Measurements from ENCODE around the gene ST6GALNAC3. TPM values are rescaled to one million over a fixed set of nuclear protein-coding genes. Genes with fewer than 3 reads are reported as not detected.

The ST6GALNAC3 gene
- total and polyA plus RNA-seq, 2 experiments from 2014 or later = 29.4 to 33.3 TPM

DNA sequence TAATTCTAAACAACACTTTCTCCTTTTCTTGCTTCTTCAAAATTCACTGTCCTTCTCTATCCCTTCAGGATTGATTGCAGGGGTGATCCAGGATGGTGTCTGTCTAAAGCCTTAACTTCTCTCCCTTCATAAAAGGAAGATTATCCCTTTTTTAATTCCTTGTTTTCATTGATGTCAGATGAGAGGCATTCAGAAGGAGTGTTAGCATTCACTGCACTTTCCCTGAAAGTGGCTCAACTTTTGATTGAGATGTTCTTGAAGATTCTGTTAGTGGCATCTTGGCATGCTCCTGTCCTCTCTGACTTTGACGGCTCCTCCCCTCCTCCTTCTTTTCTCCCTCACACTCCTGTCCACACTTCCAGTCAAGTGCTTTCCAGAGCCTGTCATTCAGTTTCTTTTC is 71.6 kb downstream of the ST6GALNAC3 start:
- WGBS (ENCODE audit: low lambda C conversion rate, missing lambda C conversion rate) = 79% methylated on average over 1 of the region's 1 CpG
- DNase-seq (ENCODE audit: low spot score) = no peak

DNA sequence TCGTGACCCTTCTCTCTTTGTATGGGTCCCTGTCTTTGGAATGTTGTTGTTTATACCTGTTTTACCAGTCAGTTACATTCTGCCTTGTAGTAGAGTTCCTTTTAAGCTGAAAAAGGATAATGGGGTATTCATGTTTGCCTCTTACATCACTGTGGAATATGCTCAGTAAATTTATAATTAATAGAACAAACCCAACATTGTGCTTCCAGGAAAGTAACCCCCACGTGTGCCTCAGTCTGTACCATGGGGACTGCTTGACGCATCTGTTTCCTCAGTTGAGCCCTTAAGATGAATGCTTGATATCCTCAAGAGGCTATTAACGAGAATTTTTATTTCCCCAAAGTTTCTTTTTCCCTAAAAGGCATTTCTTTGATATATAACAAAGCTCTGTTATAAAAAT is 73.4 kb downstream of the ST6GALNAC3 start:
- WGBS (ENCODE audit: low lambda C conversion rate, missing lambda C conversion rate) = 83% methylated on average over 4 of the region's 4 CpGs

More for the DNA sequence above, 71.6 kb downstream of the ST6GALNAC3 start:
- no peaks in the 10 kb centered on the region for H3K9me3 ChIP-seq (ENCODE audit: low read depth)
- H3K4me3 ChIP-seq = no peak overlapping the region
- peaks cover 25% of the 10 kb centered on the region for H3K4me1 ChIP-seq (ENCODE audit: insufficient read depth)
- TF ChIP-seq, protein P1, sequence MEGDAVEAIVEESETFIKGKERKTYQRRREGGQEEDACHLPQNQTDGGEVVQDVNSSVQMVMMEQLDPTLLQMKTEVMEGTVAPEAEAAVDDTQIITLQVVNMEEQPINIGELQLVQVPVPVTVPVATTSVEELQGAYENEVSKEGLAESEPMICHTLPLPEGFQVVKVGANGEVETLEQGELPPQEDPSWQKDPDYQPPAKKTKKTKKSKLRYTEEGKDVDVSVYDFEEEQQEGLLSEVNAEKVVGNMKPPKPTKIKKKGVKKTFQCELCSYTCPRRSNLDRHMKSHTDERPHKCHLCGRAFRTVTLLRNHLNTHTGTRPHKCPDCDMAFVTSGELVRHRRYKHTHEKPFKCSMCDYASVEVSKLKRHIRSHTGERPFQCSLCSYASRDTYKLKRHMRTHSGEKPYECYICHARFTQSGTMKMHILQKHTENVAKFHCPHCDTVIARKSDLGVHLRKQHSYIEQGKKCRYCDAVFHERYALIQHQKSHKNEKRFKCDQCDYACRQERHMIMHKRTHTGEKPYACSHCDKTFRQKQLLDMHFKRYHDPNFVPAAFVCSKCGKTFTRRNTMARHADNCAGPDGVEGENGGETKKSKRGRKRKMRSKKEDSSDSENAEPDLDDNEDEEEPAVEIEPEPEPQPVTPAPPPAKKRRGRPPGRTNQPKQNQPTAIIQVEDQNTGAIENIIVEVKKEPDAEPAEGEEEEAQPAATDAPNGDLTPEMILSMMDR (IDR thresholded peaks at IDR 0.05; ENCODE audit: poor library complexity) = no peak
- TF ChIP-seq EZH2phosphoT487 (IDR thresholded peaks at IDR 0.05; ENCODE audit: low read depth, severe bottlenecking, unreplicated experiment) (no peak), EZH2 (IDR thresholded peaks at IDR 0.05; ENCODE audit: borderline replicate concordance) (no peak)
- H3K4me2 ChIP-seq = no peak overlapping the region
- no peak overlapping the region for H3K27ac ChIP-seq
- peaks cover 28% of the 10 kb centered on the region for H3K79me2 ChIP-seq
- H3K9me2 ChIP-seq (replicated peaks; ENCODE audit: insufficient read depth) = no peaks in the 10 kb centered on the region
- H3K27me3 ChIP-seq = no peaks in the 10 kb centered on the region
- no peaks in the 10 kb centered on the region for H3K36me3 ChIP-seq (replicated peaks; ENCODE audit: insufficient read depth, low read depth)
- no peak overlapping the region for H2AFZ ChIP-seq
- H4K20me1 ChIP-seq (ENCODE audit: insufficient read depth, poor library complexity, severe bottlenecking) = no peaks in the 10 kb centered on the region

DNA sequence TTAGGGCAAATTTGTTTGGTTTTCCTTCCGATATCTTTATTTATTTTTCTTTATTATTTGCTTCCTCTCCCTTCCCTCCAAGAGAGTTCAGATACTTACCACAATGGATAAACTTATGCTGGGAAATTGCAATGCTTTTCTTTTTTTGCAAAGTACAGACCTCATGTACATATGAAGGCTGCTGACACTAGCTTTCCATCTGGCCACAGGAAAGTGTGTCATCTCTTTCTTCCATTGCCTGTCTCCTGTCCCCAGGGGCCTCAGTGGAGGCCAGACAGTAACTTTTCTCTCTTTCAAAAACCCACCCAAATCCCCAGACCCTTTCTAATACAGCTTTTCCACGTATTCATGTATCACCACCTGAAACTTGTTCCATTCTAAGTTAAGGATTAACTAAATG is 73.9 kb downstream of the ST6GALNAC3 start:
- Histone ChIP-seq H3K27me3 (no peaks in the 10 kb centered on the region), H2AFZ (no peak overlapping the region), H3K4me1 (ENCODE audit: insufficient read depth) (peaks cover 19% of the 10 kb centered on the region), H3K36me3 (replicated peaks; ENCODE audit: insufficient read depth, low read depth) (no peaks in the 10 kb centered on the region), H4K20me1 (ENCODE audit: insufficient read depth, poor library complexity, severe bottlenecking) (no peaks in the 10 kb centered on the region), H3K9me2 (replicated peaks; ENCODE audit: insufficient read depth) (no peaks in the 10 kb centered on the region), H3K27ac (no peak overlapping the region), H3K4me3 (no peak overlapping the region), H3K79me2 (peaks cover 28% of the 10 kb centered on the region), H3K4me2 (no peak overlapping the region), H3K9me3 (ENCODE audit: low read depth) (no peaks in the 10 kb centered on the region)
- no peak for DNase-seq (ENCODE audit: low spot score)
- WGBS (ENCODE audit: low lambda C conversion rate, missing lambda C conversion rate) = 82% methylated on average over 2 of the region's 2 CpGs
- TF ChIP-seq, protein P1 (IDR thresholded peaks at IDR 0.05; ENCODE audit: poor library complexity) = no peak
- TF ChIP-seq EZH2phosphoT487 (IDR thresholded peaks at IDR 0.05; ENCODE audit: low read depth, severe bottlenecking, unreplicated experiment) (no peak), EZH2 (IDR thresholded peaks at IDR 0.05; ENCODE audit: borderline replicate concordance) (no peak)

More for the DNA sequence above, 73.4 kb downstream of the ST6GALNAC3 start:
- Histone ChIP-seq H3K4me3 (no peak overlapping the region), H3K4me2 (no peak overlapping the region), H3K4me1 (ENCODE audit: insufficient read depth) (peaks cover 22% of the 10 kb centered on the region), H3K79me2 (peaks cover 28% of the 10 kb centered on the region), H4K20me1 (ENCODE audit: insufficient read depth, poor library complexity, severe bottlenecking) (no peaks in the 10 kb centered on the region), H3K27me3 (no peaks in the 10 kb centered on the region), H3K36me3 (replicated peaks; ENCODE audit: insufficient read depth, low read depth) (no peaks in the 10 kb centered on the region), H2AFZ (no peak overlapping the region), H3K9me2 (replicated peaks; ENCODE audit: insufficient read depth) (no peaks in the 10 kb centered on the region), H3K9me3 (ENCODE audit: low read depth) (no peaks in the 10 kb centered on the region), H3K27ac (no peak overlapping the region)
- TF ChIP-seq EZH2 (IDR thresholded peaks at IDR 0.05; ENCODE audit: borderline replicate concordance) (no peak), EZH2phosphoT487 (IDR thresholded peaks at IDR 0.05; ENCODE audit: low read depth, severe bottlenecking, unreplicated experiment) (no peak)
- TF ChIP-seq, protein P1 (IDR thresholded peaks at IDR 0.05; ENCODE audit: poor library complexity) = no peak
- no peak for DNase-seq (ENCODE audit: low spot score)

DNA sequence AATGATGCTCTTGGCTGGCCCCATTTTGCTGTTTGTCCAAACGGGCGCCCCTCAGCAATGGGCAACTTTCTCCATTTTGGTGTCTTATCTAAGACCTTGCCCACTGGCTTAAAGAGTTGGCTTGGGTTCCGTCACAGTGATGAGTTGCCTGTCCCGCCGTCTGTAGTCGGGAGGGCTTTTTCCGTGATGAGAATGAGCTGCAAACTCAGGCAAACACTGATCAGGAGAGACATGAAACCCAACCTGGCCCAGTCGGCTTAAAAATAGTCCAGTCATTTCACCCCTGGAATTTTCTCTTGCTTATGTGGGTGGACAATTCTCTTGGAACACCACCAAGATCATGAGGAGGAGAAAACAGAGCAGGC is 79.3 kb downstream of the ST6GALNAC3 start:
- WGBS (ENCODE audit: low lambda C conversion rate, missing lambda C conversion rate) = 70% methylated on average over 8 of the region's 8 CpGs
- H3K4me2 ChIP-seq = no peak overlapping the region
- DNase-seq (ENCODE audit: low spot score) = no peak
- peaks cover 15% of the 10 kb centered on the region for H3K79me2 ChIP-seq
- no peak overlapping the region for H3K4me3 ChIP-seq
- H3K4me1 ChIP-seq (ENCODE audit: insufficient read depth) = peaks cover 6% of the 10 kb centered on the region
- no peak overlapping the region for H2AFZ ChIP-seq
- H3K9me3 ChIP-seq (ENCODE audit: low read depth) = no peaks in the 10 kb centered on the region
- no peaks in the 10 kb centered on the region for H3K27me3 ChIP-seq
- no peak for TF ChIP-seq EZH2 (IDR thresholded peaks at IDR 0.05; ENCODE audit: borderline replicate concordance)
- no peak for TF ChIP-seq EZH2phosphoT487 (IDR thresholded peaks at IDR 0.05; ENCODE audit: low read depth, severe bottlenecking, unreplicated experiment)
- TF ChIP-seq, protein P1 (IDR thresholded peaks at IDR 0.05; ENCODE audit: poor library complexity) = no peak
- no peaks in the 10 kb centered on the region for H3K9me2 ChIP-seq (replicated peaks; ENCODE audit: insufficient read depth)
- no peaks in the 10 kb centered on the region for H4K20me1 ChIP-seq (ENCODE audit: insufficient read depth, poor library complexity, severe bottlenecking)
- no peaks in the 10 kb centered on the region for H3K36me3 ChIP-seq (replicated peaks; ENCODE audit: insufficient read depth, low read depth)
- H3K27ac ChIP-seq = no peak overlapping the region

All from hepatocyte (in vitro differentiated cells).